Ectodermal cell (in vitro differentiated cells): Measurements from ENCODE around the gene TNFRSF14.

Source experiments
- H3K27ac ChIP-seq: 2 replicates; pipeline ENCODE4 v1.7.0; 2013; ENCODE audit warnings: mild to moderate bottlenecking, low read depth, low read length; ENCODE audit not compliant: insufficient read depth, poor library complexity, severe bottlenecking
- H3K27me3 ChIP-seq: 2 replicates; pipeline ENCODE4 v1.7.0; 2013; ENCODE audit warnings: mild to moderate bottlenecking, low read length; ENCODE audit not compliant: insufficient read depth, control insufficient read depth, poor library complexity, severe bottlenecking
- H3K36me3 ChIP-seq: one replicate; pipeline ENCODE4 v1.7.0; 2013; ENCODE audit warnings: low read length; ENCODE audit not compliant: control insufficient read depth, insufficient read depth
- H3K4me1 ChIP-seq: one replicate; pipeline ENCODE4 v1.7.0; 2013; ENCODE audit warnings: low read length; ENCODE audit not compliant: control insufficient read depth, insufficient read depth
- H3K4me3 ChIP-seq: 2 replicates; pipeline ENCODE4 v1.7.0; 2013; ENCODE audit warnings: low read depth, low read length, control low read depth; ENCODE audit not compliant: insufficient read depth
- H3K9me3 ChIP-seq: 2 replicates; pipeline ENCODE4 v1.7.0; 2013; ENCODE audit warnings: mild to moderate bottlenecking, low read length, moderate library complexity; ENCODE audit not compliant: control insufficient read depth
- WGBS, 2 experiments: methylation state at CpG; one replicate each; pipeline ENCODE4 v1.1.7; 2013; ENCODE audit warnings: missing lambda C conversion rate in 2 of 2; 5-methylcytosine and 5-hydroxymethylcytosine counted together

The TNFRSF14 gene

GRCh38 chr1:2603521-2604155 lies 47.5 kb downstream of the TNFRSF14 start:
- Histone ChIP-seq H3K4me3 (no peak overlapping the region), H3K36me3 (no peaks in the 10 kb centered on the region), H3K9me3 (no peaks in the 10 kb centered on the region), H3K4me1 (no peaks in the 10 kb centered on the region), H3K27me3 (no peaks in the 10 kb centered on the region), H3K27ac (no peak overlapping the region)
- 91 to 92% methylated on average over 25 of the region's 25 CpGs for WGBS, 2 experiments

GRCh38 chr1:2604156-2604843 lies 48.1 kb downstream of the TNFRSF14 start:
- Histone ChIP-seq H3K36me3 (no peaks in the 10 kb centered on the region), H3K4me3 (no peak overlapping the region), H3K9me3 (no peaks in the 10 kb centered on the region), H3K4me1 (no peaks in the 10 kb centered on the region), H3K27me3 (no peaks in the 10 kb centered on the region), H3K27ac (no peak overlapping the region)
- WGBS, 2 experiments = 89 to 91% methylated on average over 19 of the region's 19 CpGs

- H3K27ac ChIP-seq = no peak overlapping the region
- no peaks in the 10 kb centered on the region for H3K4me1 ChIP-seq
- H3K36me3 ChIP-seq = no peaks in the 10 kb centered on the region
- no peak overlapping the region for H3K4me3 ChIP-seq
- no peaks in the 10 kb centered on the region for H3K27me3 ChIP-seq
- 90 to 92% methylated on average over 14 of the region's 14 CpGs for WGBS, 2 experiments
- H3K9me3 ChIP-seq = no peaks in the 10 kb centered on the region
These were observed 48.8 kb downstream of the TNFRSF14 start for GRCh38 chr1:2604844-2605508.

GRCh38 chr1:2605509-2606395 lies 49.6 kb downstream of the TNFRSF14 start:
- H3K4me1 ChIP-seq = no peaks in the 10 kb centered on the region
- no peaks in the 10 kb centered on the region for H3K9me3 ChIP-seq
- 93 to 94% methylated on average over 48 of the region's 48 CpGs for whole genome bisulfite sequencing, 2 experiments
- no peaks in the 10 kb centered on the region for H3K27me3 ChIP-seq
- no peak overlapping the region for H3K27ac ChIP-seq
- H3K4me3 ChIP-seq = no peak overlapping the region
- H3K36me3 ChIP-seq = no peaks in the 10 kb centered on the region

GRCh38 chr1:2606396-2606880 lies 50.3 kb downstream of the TNFRSF14 start:
- H3K4me1 ChIP-seq = no peaks in the 10 kb centered on the region
- H3K9me3 ChIP-seq = no peaks in the 10 kb centered on the region
- no peak overlapping the region for H3K27ac ChIP-seq
- no peaks in the 10 kb centered on the region for H3K27me3 ChIP-seq
- H3K4me3 ChIP-seq = no peak overlapping the region
- H3K36me3 ChIP-seq = no peaks in the 10 kb centered on the region
- 86% methylated on average over 15 of the region's 15 CpGs for WGBS, 2 experiments

- Histone ChIP-seq H3K9me3 (no peaks in the 10 kb centered on the region), H3K27me3 (no peaks in the 10 kb centered on the region), H3K36me3 (no peaks in the 10 kb centered on the region), H3K27ac (no peak overlapping the region), H3K4me1 (no peaks in the 10 kb centered on the region), H3K4me3 (no peak overlapping the region)
- 85 to 86% methylated on average over 36 of the region's 36 CpGs for WGBS, 2 experiments
These were observed 50.9 kb downstream of the TNFRSF14 start for GRCh38 chr1:2606881-2607621.

GRCh38 chr1:2607641-2608091 lies 51.5 kb downstream of the TNFRSF14 start:
- no peaks in the 10 kb centered on the region for H3K4me1 ChIP-seq
- H3K36me3 ChIP-seq = no peaks in the 10 kb centered on the region
- no peak overlapping the region for H3K4me3 ChIP-seq
- 83% methylated on average over 13 of the region's 13 CpGs for WGBS, 2 experiments
- no peaks in the 10 kb centered on the region for H3K27me3 ChIP-seq
- no peak overlapping the region for H3K27ac ChIP-seq
- H3K9me3 ChIP-seq = no peaks in the 10 kb centered on the region

- H3K36me3 ChIP-seq = no peaks in the 10 kb centered on the region
- WGBS, 2 experiments = 90 to 91% methylated on average over 34 of the region's 34 CpGs
- no peak overlapping the region for H3K4me3 ChIP-seq
- no peak overlapping the region for H3K27ac ChIP-seq
- no peaks in the 10 kb centered on the region for H3K27me3 ChIP-seq
- no peaks in the 10 kb centered on the region for H3K9me3 ChIP-seq
- no peaks in the 10 kb centered on the region for H3K4me1 ChIP-seq
These were observed 53.3 kb downstream of the TNFRSF14 start for GRCh38 chr1:2609319-2610035.
